ENCODE measurements around the gene MALT1.
A peak's percentile ranks its signal among the peaks of the same experiment; 100 is the strongest.
"Not testable (repeated sequence)": the region's sequence is repeated elsewhere in the genome, so short reads cannot be mapped to it uniquely, and the experiment has no call there.

Gene MALT1

GRCh38 chr18:58640891-58641610 is 30.2 kb upstream of the MALT1 start:
- Mint-ChIP-seq H3K9me3 (no peaks in the 10 kb centered on the region), H3K4me1 (ENCODE audit: low read depth) (peaks cover 9% of the 10 kb centered on the region), H3K27me3 (ENCODE audit: low read depth) (peaks cover 7% of the 10 kb centered on the region), H3K4me3 (no peak overlapping the region), H3K27ac (no peak overlapping the region), H3K36me3 (ENCODE audit: low read depth) (no peaks in the 10 kb centered on the region)
- DNase-seq (ENCODE audit: low spot score), result no peak

- H3K9me3 Mint-ChIP-seq; H3K27me3 Mint-ChIP-seq (ENCODE audit: low read depth); H3K27ac Mint-ChIP-seq: not testable (repeated sequence)
Measured at GRCh38 chr18:58643557-58643956, 27.7 kb upstream of the MALT1 start.

DNA sequence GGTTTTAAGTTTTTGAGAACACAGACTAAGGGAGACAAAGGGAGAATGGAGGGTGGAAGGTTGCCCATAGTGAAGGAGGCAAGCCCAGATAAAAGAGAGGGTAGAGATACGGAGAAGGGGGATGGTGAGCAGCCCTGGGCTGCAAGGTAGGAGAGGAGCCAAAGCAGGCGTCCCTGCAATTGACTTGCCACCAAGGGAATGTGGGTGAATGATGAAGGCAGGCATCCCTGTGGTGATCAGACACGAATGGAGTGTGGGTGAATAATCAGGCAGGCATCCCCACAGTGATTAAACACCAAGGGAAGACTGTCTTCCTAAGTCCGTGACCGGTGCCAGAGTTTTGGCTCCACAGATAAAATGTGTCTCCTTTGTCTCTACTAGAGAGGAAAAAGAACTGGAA is 25.9 kb upstream of the MALT1 start:
- Mint-ChIP-seq H3K36me3 (ENCODE audit: low read depth) (peaks cover 5% of the 10 kb centered on the region), H3K27ac (no peak overlapping the region), H3K4me3 (no peak overlapping the region), H3K9me3 (peaks cover 9% of the 10 kb centered on the region), H3K4me1 (ENCODE audit: low read depth) (peaks cover 16% of the 10 kb centered on the region), H3K27me3 (ENCODE audit: low read depth) (no peaks in the 10 kb centered on the region)
- DNase-seq (ENCODE audit: low spot score), result no peak

More at GRCh38 chr18:58643557-58643956, 27.7 kb upstream of the MALT1 start:
- not testable (repeated sequence) for DNase-seq (ENCODE audit: low spot score); H3K36me3 Mint-ChIP-seq (ENCODE audit: low read depth); H3K4me3 Mint-ChIP-seq; H3K4me1 Mint-ChIP-seq (ENCODE audit: low read depth)

DNA sequence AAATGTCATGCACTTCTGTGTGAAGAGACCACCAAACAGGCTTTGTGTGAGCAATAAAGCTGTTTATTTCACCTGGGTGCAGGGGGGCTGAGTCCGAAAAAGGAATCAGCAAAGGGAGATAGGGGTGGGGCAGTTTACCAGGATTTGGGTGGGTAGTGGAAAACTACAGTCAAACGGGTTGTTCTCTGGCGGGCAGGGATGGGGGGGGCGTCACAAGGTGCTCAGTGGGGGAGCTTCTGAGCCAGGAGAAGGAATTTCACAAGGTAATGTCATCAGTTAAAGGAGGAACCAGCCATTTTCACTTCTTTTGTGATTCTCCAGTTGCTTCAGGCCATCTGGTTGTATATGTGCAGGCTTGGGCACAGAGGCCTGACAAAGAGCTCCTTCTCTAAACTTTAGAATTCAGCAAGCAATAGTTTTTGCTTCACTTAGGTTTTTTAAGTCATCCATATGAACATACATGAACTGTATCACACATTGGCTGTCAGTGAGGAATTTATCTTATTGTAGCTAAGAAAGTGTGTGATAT is 24.9 kb upstream of the MALT1 start:
- peaks cover 21% of the 10 kb centered on the region for H3K4me1 Mint-ChIP-seq (ENCODE audit: low read depth)
- H3K36me3 Mint-ChIP-seq (ENCODE audit: low read depth), result peaks cover 5% of the 10 kb centered on the region
- no peak overlapping the region for H3K4me3 Mint-ChIP-seq

GRCh38 chr18:58649966-58650816 is 21.1 kb upstream of the MALT1 start:
- Mint-ChIP-seq H3K27ac (peak overlapping the region; percentile 63), H3K9me3 (peaks cover 36% of the 10 kb centered on the region), H3K4me3 (peak overlapping the region; percentile 65), H3K27me3 (ENCODE audit: low read depth) (no peaks in the 10 kb centered on the region), H3K4me1 (ENCODE audit: low read depth) (peaks cover 47% of the 10 kb centered on the region), H3K36me3 (ENCODE audit: low read depth) (peaks cover 21% of the 10 kb centered on the region)
- peak; percentile 72 for DNase-seq (ENCODE audit: low spot score)

More for the DNA sequence above, 24.9 kb upstream of the MALT1 start:
- Mint-ChIP-seq H3K27me3 (ENCODE audit: low read depth) (no peaks in the 10 kb centered on the region), H3K27ac (no peak overlapping the region), H3K9me3 (peaks cover 12% of the 10 kb centered on the region)
- no peak for DNase-seq (ENCODE audit: low spot score)

DNA sequence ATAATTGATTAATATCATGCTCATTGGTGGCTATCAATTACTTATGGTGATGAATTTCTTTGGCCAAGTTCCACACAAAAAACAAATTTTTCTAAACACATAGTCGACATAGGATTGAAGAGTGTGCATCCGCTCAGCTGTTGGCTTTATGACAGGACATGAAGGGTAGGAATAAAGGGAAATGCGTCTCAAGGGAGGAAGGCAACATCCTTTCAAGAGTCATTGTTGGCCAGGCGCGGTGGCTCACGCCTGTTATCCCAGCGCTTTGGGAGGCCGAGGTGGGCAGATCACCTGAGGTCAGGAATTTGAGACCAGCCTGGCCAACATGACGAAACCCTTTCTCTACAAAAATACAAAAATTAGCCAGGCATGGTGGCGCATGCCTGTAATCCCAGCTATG is 20.4 kb upstream of the MALT1 start:
- H3K4me1 Mint-ChIP-seq (ENCODE audit: low read depth), result peaks cover 49% of the 10 kb centered on the region
- peaks cover 39% of the 10 kb centered on the region for H3K9me3 Mint-ChIP-seq
- H3K36me3 Mint-ChIP-seq (ENCODE audit: low read depth), result peaks cover 23% of the 10 kb centered on the region
- H3K27ac Mint-ChIP-seq, result peak overlapping the region; percentile 63
- peak overlapping the region; percentile 65 for H3K4me3 Mint-ChIP-seq
- DNase-seq (ENCODE audit: low spot score); H3K27me3 Mint-ChIP-seq (ENCODE audit: low read depth): not testable (repeated sequence)

- Mint-ChIP-seq H3K9me3 (peaks cover 34% of the 10 kb centered on the region), H3K4me1 (ENCODE audit: low read depth) (peaks cover 67% of the 10 kb centered on the region), H3K27ac (peak overlapping the region; percentile 52), H3K36me3 (ENCODE audit: low read depth) (peaks cover 25% of the 10 kb centered on the region)
- H3K4me3 Mint-ChIP-seq; H3K27me3 Mint-ChIP-seq (ENCODE audit: low read depth); DNase-seq (ENCODE audit: low spot score): not testable (repeated sequence)
Measured at GRCh38 chr18:58653144-58653722, 18.0 kb upstream of the MALT1 start.

GRCh38 chr18:58653814-58654509 is 17.3 kb upstream of the MALT1 start:
- Mint-ChIP-seq H3K4me1 (ENCODE audit: low read depth) (peaks cover 67% of the 10 kb centered on the region), H3K9me3 (peaks cover 34% of the 10 kb centered on the region), H3K27ac (peak overlapping the region; percentile 52), H3K27me3 (ENCODE audit: low read depth) (no peaks in the 10 kb centered on the region), H3K4me3 (peak overlapping the region; percentile 6), H3K36me3 (ENCODE audit: low read depth) (peaks cover 22% of the 10 kb centered on the region)
- DNase-seq (ENCODE audit: low spot score), result no peak

GRCh38 chr18:58654896-58655614 is 16.2 kb upstream of the MALT1 start:
- no peak overlapping the region for H3K27ac Mint-ChIP-seq
- H3K9me3 Mint-ChIP-seq, result peaks cover 34% of the 10 kb centered on the region
- peaks cover 23% of the 10 kb centered on the region for H3K36me3 Mint-ChIP-seq (ENCODE audit: low read depth)
- DNase-seq (ENCODE audit: low spot score), result no peak
- peaks cover 68% of the 10 kb centered on the region for H3K4me1 Mint-ChIP-seq (ENCODE audit: low read depth)
- no peaks in the 10 kb centered on the region for H3K27me3 Mint-ChIP-seq (ENCODE audit: low read depth)
- H3K4me3 Mint-ChIP-seq, result no peak overlapping the region

GRCh38 chr18:58657081-58657480 is 14.2 kb upstream of the MALT1 start:
- no peak for DNase-seq (ENCODE audit: low spot score)
- peaks cover 64% of the 10 kb centered on the region for H3K4me1 Mint-ChIP-seq (ENCODE audit: low read depth)
- H3K27me3 Mint-ChIP-seq (ENCODE audit: low read depth), result no peaks in the 10 kb centered on the region
- peaks cover 31% of the 10 kb centered on the region for H3K9me3 Mint-ChIP-seq
- H3K27ac Mint-ChIP-seq, result peak overlapping the region; percentile 7
- peaks cover 28% of the 10 kb centered on the region for H3K36me3 Mint-ChIP-seq (ENCODE audit: low read depth)
- H3K4me3 Mint-ChIP-seq, result peak overlapping the region; percentile 27

DNA sequence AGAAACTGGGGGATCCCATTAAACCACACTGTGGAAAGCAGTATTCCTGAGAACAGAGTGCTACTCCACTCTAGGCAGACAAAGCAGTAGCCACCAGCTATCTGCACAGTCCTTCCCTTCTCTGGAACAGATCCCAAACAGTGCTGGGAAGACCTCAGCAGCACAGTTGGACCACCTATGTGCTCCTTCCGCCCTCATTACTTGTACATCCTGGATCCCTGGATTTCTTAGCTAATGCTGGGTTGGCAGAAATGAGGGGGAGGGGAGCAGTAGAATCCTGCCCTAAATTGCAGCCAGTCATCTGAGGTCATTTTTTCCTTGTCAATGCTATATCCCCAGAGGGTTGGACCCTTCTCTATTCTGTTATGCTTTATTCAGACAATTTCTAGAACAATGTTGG is 13.8 kb upstream of the MALT1 start:
- Mint-ChIP-seq H3K27ac (peak overlapping the region; percentile 89), H3K9me3 (peaks cover 31% of the 10 kb centered on the region), H3K36me3 (ENCODE audit: low read depth) (peaks cover 28% of the 10 kb centered on the region), H3K27me3 (ENCODE audit: low read depth) (no peaks in the 10 kb centered on the region), H3K4me3 (peak overlapping the region; percentile 69), H3K4me1 (ENCODE audit: low read depth) (peaks cover 62% of the 10 kb centered on the region)
- no peak for DNase-seq (ENCODE audit: low spot score)

DNA sequence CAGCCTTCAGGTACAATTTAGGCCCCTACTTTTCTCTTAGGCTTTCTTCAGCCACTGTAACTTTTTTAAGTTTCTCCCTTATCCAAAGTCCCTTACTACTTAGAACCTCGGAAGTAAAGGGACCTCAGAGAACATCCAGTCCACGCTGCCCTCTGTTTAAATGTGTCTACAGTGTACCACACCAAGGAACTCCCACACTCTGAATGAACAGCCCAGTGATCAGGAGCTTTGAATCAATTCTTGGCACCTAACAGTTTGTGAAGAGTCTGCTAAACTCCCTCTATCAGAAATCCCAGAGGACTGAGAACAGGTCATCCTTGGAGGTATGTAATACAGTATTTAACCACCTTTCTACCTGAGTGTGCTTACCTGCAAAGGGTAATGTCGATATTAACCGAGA is 11.6 kb upstream of the MALT1 start:
- DNase-seq (ENCODE audit: low spot score), result no peak
- Mint-ChIP-seq H3K9me3 (peaks cover 12% of the 10 kb centered on the region), H3K27me3 (ENCODE audit: low read depth) (no peaks in the 10 kb centered on the region), H3K4me1 (ENCODE audit: low read depth) (peaks cover 45% of the 10 kb centered on the region), H3K27ac (peak overlapping the region; percentile 6), H3K4me3 (peak overlapping the region; percentile 69), H3K36me3 (ENCODE audit: low read depth) (peaks cover 17% of the 10 kb centered on the region)

- H3K27me3 Mint-ChIP-seq (ENCODE audit: low read depth), result peaks cover 5% of the 10 kb centered on the region
- no peak for DNase-seq (ENCODE audit: low spot score)
- H3K4me3 Mint-ChIP-seq, result no peak overlapping the region
- H3K36me3 Mint-ChIP-seq (ENCODE audit: low read depth), result peaks cover 10% of the 10 kb centered on the region
- H3K9me3 Mint-ChIP-seq, result peaks cover 4% of the 10 kb centered on the region
- no peak overlapping the region for H3K27ac Mint-ChIP-seq
- peaks cover 44% of the 10 kb centered on the region for H3K4me1 Mint-ChIP-seq (ENCODE audit: low read depth)
Measured at GRCh38 chr18:58660915-58661314, 10.3 kb upstream of the MALT1 start.

Measured in T-helper 2 cell treated with Interferon-gamma antibody and Interleukin-4, amounts not matched to agents 5 μg/mL and 100 μg/mL, for 36 hours (primary cell).